ENCODE data around the gene LRRC75B.
"Not testable (repeated sequence)": the region's sequence is repeated elsewhere in the genome, so short reads cannot be mapped to it uniquely, and the experiment has no call there.

The LRRC75B gene

DNA sequence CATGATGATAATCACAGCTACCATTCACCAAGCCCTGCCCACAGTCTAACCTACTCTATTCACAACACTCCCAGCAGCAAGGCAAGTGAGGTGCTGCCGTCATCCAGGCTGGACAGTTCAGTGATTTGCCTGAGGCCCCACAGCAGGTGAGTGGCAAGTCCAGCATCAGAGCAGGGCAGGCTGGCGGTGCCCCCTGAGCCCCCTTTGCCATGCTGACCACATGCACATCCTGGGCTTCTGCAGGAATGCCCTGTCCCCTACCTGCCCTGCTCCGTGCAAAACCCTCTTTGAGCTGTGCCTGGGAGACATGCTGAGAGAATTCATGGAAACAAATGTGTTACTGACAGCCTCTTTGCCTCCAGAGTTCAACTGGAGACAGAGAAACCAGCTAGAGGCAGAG, 17.0 kb upstream of the LRRC75B start:
- peaks cover 6 to 12% of the 10 kb centered on the region in 2 donors for H3K4me1 Mint-ChIP-seq
- H3K27me3 Mint-ChIP-seq; H3K27ac Mint-ChIP-seq; H3K9me3 Mint-ChIP-seq; H3K36me3 Mint-ChIP-seq; DNase-seq; ATAC-seq (replicated peaks); H3K4me3 Mint-ChIP-seq: not testable (repeated sequence)

- not testable (repeated sequence) for H3K36me3 Mint-ChIP-seq; H3K9me3 Mint-ChIP-seq; ATAC-seq (replicated peaks); DNase-seq; H3K27me3 Mint-ChIP-seq
- Mint-ChIP-seq H3K4me3 (peak overlapping the region in 1 of 2 donors; percentile 95), H3K4me1 (peaks cover 12 to 21% of the 10 kb centered on the region in 2 donors), H3K27ac (peak overlapping the region; percentile 47)
Observed at GRCh38 chr22:24608327-24608726, 15.5 kb upstream of the LRRC75B start.

DNA sequence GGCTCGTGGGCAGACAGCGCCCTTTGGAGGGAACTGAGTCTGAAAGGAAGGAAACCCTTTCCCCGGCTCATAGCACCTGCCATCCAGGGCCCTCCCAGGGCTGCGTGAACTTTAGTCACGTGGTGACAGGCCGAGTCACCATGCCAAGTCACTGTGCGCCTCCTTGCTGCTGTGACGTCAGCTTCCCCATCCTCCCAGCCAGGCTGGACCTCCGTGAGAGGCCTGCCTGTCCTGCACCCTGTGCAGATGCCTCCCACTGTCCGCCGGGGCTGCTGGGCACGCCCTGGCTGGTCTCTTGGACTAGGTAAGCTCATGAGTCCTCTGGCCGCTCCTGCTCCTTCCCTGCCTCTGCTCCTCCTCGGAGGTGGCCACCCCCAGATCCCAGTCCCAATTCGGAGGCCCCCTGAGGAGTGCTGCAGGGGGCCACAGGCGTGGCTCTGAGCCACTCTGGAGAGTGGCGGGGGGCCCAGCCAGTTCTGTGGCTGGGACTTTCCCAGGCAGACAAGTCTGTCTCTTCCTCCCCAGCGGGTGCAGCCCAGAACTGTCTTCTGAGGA, 14.6 kb upstream of the LRRC75B start:
- peak overlapping the region; percentile 75 to 95 for H3K4me3 Mint-ChIP-seq

GRCh38 chr22:24606340-24606739, 13.5 kb upstream of the LRRC75B start:
- Mint-ChIP-seq H3K27ac (peak overlapping the region; percentile 67), H3K4me1 (peaks cover 16 to 23% of the 10 kb centered on the region in 2 donors)
- not testable (repeated sequence) for H3K9me3 Mint-ChIP-seq; ATAC-seq (replicated peaks); H3K27me3 Mint-ChIP-seq; H3K4me3 Mint-ChIP-seq; DNase-seq; H3K36me3 Mint-ChIP-seq

More for the DNA sequence above, 14.6 kb upstream of the LRRC75B start:
- peak; percentile 44 for DNase-seq
- not testable (repeated sequence) for H3K9me3 Mint-ChIP-seq, H3K36me3 Mint-ChIP-seq, H3K27me3 Mint-ChIP-seq
- peak; percentile 65 to 83 for ATAC-seq (replicated peaks)
- H3K4me1 Mint-ChIP-seq, result peaks cover 14 to 23% of the 10 kb centered on the region in 2 donors
- peak overlapping the region; percentile 97 for H3K27ac Mint-ChIP-seq

DNA sequence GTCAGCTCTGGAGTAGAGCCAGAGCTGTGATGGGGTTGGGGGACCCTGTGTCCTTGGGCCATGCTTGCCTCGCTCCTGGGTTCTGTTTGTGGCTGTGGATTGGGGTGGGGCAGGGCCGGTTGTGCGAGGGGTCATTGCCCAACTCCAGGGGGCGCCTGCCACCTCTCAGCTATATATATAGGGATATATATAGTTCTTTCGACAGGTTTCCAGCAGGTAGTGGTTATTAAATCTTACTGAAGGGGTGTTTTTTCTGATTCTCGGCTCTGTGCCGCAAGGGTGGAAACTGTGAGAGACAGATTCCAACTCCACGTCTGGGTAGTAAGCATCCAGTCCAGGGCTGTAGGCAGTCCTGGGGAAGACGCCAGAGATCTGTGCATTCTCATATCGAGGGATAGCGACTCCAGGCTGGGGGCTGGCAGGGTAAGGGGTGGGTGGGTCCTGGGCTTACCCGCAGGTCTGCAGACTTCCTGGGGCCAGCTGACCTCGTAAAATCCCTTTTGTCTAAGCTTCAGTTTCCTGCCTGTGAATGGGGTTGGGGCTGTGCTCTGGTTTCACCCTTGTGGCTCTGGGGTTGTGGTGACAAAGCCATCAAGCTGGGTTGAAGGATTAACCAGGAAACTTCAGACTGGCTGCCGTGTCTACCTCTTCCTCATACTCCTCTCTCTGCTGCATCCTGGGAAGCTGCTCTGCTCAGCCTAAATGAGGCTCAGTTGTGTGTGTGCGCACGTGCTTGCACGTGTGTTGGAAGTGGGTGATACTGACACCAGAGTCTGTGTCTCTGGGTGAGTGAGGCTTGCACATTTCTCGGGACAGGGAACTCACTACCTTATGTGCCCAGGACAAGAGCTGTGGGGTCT, 11.1 kb upstream of the LRRC75B start:
- Mint-ChIP-seq H3K4me3 (peak overlapping the region; percentile 39 to 61), H3K4me1 (peaks cover 16 to 23% of the 10 kb centered on the region in 2 donors), H3K27ac (peak overlapping the region; percentile 39)
- H3K36me3 Mint-ChIP-seq, DNase-seq, H3K27me3 Mint-ChIP-seq, H3K9me3 Mint-ChIP-seq: not testable (repeated sequence)
- peak; percentile 31 to 35 for ATAC-seq (replicated peaks)

- Mint-ChIP-seq H3K4me3 (peak within 1 kb of the TSS; percentile 30 to 61), H3K27ac (peak within 1 kb of the TSS; percentile 38), H3K4me1 (peaks cover 16 to 20% of the 10 kb centered on the region in 2 donors)
- not testable (repeated sequence) for H3K36me3 Mint-ChIP-seq; H3K9me3 Mint-ChIP-seq; DNase-seq; H3K27me3 Mint-ChIP-seq; ATAC-seq (replicated peaks)
Observed at GRCh38 chr22:24602847-24603769, 10.2 kb upstream of the LRRC75B start, which contains the start of gene GGT1. TSS of gene GGT1 (plus strand) at chr22:24603193. CDS start at chr22:24611082, 7,889 bp downstream.

DNA sequence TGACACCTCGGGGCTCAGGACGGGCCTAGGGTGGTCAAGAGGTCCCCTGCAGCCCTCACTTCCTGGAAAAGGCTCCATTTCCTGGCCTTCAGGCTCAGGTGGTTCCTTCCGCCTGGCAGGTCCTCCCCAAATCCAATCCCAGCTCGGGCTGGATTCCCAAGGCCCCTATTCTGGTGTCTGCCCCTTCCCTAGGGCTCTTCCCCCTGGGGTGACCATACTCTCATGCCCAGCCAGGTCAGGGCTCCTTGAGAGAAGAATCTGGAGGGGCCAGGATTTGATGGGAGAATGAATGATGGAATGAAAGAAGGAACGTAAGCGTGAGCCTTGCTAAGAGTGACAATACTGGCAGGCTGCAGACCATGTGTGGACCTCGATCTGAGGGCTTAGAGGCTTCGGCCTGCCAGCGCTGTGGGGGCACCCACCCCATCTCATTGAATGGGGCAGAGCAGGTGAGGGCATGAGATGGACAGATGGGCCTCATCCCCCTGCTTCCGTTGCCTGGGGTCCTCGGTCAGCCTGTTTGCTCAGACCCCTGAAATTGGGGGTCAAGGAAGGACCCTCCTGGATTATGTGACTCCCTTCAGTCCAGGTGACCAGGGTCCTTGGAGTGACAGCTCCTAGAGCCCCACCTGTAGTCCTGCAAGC, 9.4 kb upstream of the LRRC75B start:
- not testable (repeated sequence) for H3K27me3 Mint-ChIP-seq; ATAC-seq (replicated peaks); DNase-seq; H3K27ac Mint-ChIP-seq; H3K9me3 Mint-ChIP-seq; H3K4me3 Mint-ChIP-seq; H3K36me3 Mint-ChIP-seq
- peaks cover 11 to 12% of the 10 kb centered on the region in 2 donors for H3K4me1 Mint-ChIP-seq

- Mint-ChIP-seq H3K36me3 (no peaks in the 10 kb centered on the region), H3K4me1 (peaks cover 11 to 12% of the 10 kb centered on the region in 2 donors), H3K27ac (peak overlapping the region; percentile 42), H3K9me3 (no peaks in the 10 kb centered on the region), H3K4me3 (no peak overlapping the region), H3K27me3 (no peaks in the 10 kb centered on the region)
- ATAC-seq (replicated peaks) (peak in 1 of 2 donors; percentile 29), DNase-seq (no peak)
Observed at GRCh38 chr22:24601217-24602104, 8.6 kb upstream of the LRRC75B start.

GRCh38 chr22:24599958-24600715, 7.3 kb upstream of the LRRC75B start:
- peaks cover 11 to 12% of the 10 kb centered on the region in 2 donors for H3K4me1 Mint-ChIP-seq
- not testable (repeated sequence) for H3K27me3 Mint-ChIP-seq; DNase-seq; H3K27ac Mint-ChIP-seq; ATAC-seq (replicated peaks); H3K36me3 Mint-ChIP-seq; H3K9me3 Mint-ChIP-seq; H3K4me3 Mint-ChIP-seq

- H3K27ac Mint-ChIP-seq, result no peak overlapping the region
- no peaks in the 10 kb centered on the region for H3K27me3 Mint-ChIP-seq
- H3K4me3 Mint-ChIP-seq, result no peak overlapping the region
- DNase-seq, result no peak
- ATAC-seq (replicated peaks), result no peak
- H3K36me3 Mint-ChIP-seq, result no peaks in the 10 kb centered on the region
- H3K4me1 Mint-ChIP-seq, result peaks cover 11 to 12% of the 10 kb centered on the region in 2 donors
- no peaks in the 10 kb centered on the region for H3K9me3 Mint-ChIP-seq
Observed at GRCh38 chr22:24599514-24599913, 6.6 kb upstream of the LRRC75B start.

- H3K4me1 Mint-ChIP-seq; DNase-seq; ATAC-seq (replicated peaks); H3K27me3 Mint-ChIP-seq; H3K9me3 Mint-ChIP-seq; H3K36me3 Mint-ChIP-seq; H3K27ac Mint-ChIP-seq; H3K4me3 Mint-ChIP-seq: not testable (repeated sequence)
Observed at GRCh38 chr22:24597076-24597475, 4.2 kb upstream of the LRRC75B start.

DNA sequence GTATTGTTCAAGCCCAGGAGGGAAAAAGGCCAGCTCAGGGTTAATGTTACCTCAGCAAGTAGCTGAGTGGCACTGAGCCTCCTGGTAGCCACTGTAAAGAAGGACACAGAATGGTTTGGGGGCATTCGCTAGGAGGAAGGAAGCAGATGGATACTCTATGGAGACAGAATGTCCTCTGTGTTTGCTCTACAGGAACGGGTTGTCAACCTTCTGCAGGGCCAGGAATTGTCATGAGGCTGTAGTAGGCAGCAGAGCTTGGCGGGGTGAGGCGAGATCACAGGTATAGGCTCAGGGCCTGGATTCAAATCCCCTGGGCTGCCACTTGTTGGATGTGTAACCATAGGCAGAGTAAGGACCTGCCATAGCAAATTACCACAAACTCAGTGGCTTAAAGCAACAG, 3.0 kb upstream of the LRRC75B start:
- Mint-ChIP-seq H3K27me3 (peaks cover 0 to 18% of the 10 kb centered on the region in 2 donors), H3K4me1 (peaks cover 2 to 7% of the 10 kb centered on the region in 2 donors), H3K4me3 (no peak overlapping the region), H3K9me3 (no peaks in the 10 kb centered on the region), H3K36me3 (no peaks in the 10 kb centered on the region), H3K27ac (no peak overlapping the region)
- DNase-seq, result no peak
- no peak for ATAC-seq (replicated peaks)
